H9 (cell line): ENCODE data around the gene DDX11. TPM values are rescaled to one million over a fixed set of nuclear protein-coding genes. Genes with fewer than 3 reads are reported as not detected.
"Not testable (repeated sequence)": the region's sequence is repeated elsewhere in the genome, so short reads cannot be mapped to it uniquely, and the experiment has no call there.

ENCODE experiments used
- DNase-seq: peaks from one replicate; pipeline ENCODE4 v3.0.0-alpha.2; 2017
- H2AFZ ChIP-seq: one replicate; pipeline ENCODE4 v1.6.1; 2013; ENCODE audit warnings: mild to moderate bottlenecking, low read length, control low read depth, moderate library complexity
- H2AK5ac ChIP-seq: 2 replicates; pipeline ENCODE4 v1.6.1; 2013; ENCODE audit warnings: low read length, control low read depth, mixed read lengths; ENCODE audit not compliant: insufficient read length
- H2BK120ac ChIP-seq: one replicate; pipeline ENCODE4 v1.6.1; 2013; ENCODE audit warnings: low read depth, mild to moderate bottlenecking, low read length, control low read depth, inconsistent platforms; ENCODE audit not compliant: poor library complexity, severe bottlenecking
- H2BK12ac ChIP-seq: 2 replicates; pipeline ENCODE4 v1.6.1; 2013; ENCODE audit warnings: low read length, control low read depth, mixed read lengths, low read depth; ENCODE audit not compliant: insufficient read length
- H2BK15ac ChIP-seq: 2 replicates; pipeline ENCODE4 v1.6.1; 2013; ENCODE audit warnings: low read depth, low read length, control low read depth
- H2BK20ac ChIP-seq: one replicate; pipeline ENCODE4 v1.6.1; 2013; ENCODE audit warnings: low read depth, mild to moderate bottlenecking, low read length, control low read depth, inconsistent platforms; ENCODE audit not compliant: poor library complexity, severe bottlenecking
- H2BK5ac ChIP-seq: 2 replicates; pipeline ENCODE4 v1.6.1; 2013; ENCODE audit warnings: low read length, control low read depth, mixed read lengths; ENCODE audit not compliant: insufficient read length
- H3K14ac ChIP-seq: 2 replicates; pipeline ENCODE4 v1.6.1; 2013; ENCODE audit warnings: low read length, control low read depth; ENCODE audit not compliant: insufficient read depth
- H3K18ac ChIP-seq: 2 replicates; pipeline ENCODE4 v1.6.1; 2013; ENCODE audit warnings: low read depth, mild to moderate bottlenecking, mixed read lengths, low read length, control low read depth; ENCODE audit not compliant: insufficient read length
- H3K23ac ChIP-seq: 2 replicates; pipeline ENCODE4 v1.6.1; 2013; ENCODE audit warnings: low read length, control low read depth, mixed read lengths, low read depth; ENCODE audit not compliant: insufficient read length
- H3K23me2 ChIP-seq: 2 replicates; pipeline ENCODE4 v1.6.1; 2013; ENCODE audit warnings: low read depth, mild to moderate bottlenecking, mixed read lengths, low read length, control low read depth; ENCODE audit not compliant: insufficient read length, poor library complexity, severe bottlenecking
- H3K27ac ChIP-seq: 2 replicates; pipeline ENCODE4 v1.5.1; 2013; ENCODE audit warnings: low read length, control low read depth, mixed read lengths, low read depth; ENCODE audit not compliant: insufficient read length
- H3K27me3 ChIP-seq: 2 replicates; pipeline ENCODE4 v1.6.1; 2013; ENCODE audit warnings: low read length, control low read depth, inconsistent platforms; ENCODE audit not compliant: insufficient read depth
- H3K4ac ChIP-seq: 2 replicates; pipeline ENCODE4 v1.6.1; 2013; ENCODE audit warnings: low read depth, mild to moderate bottlenecking, control low read depth, inconsistent platforms, low read length, moderate library complexity
- H3K4me1 ChIP-seq: 2 replicates; pipeline ENCODE4 v1.6.1; 2013; ENCODE audit warnings: low read length, control low read depth, inconsistent platforms; ENCODE audit not compliant: insufficient read depth
- H3K4me2 ChIP-seq: 2 replicates; pipeline ENCODE4 v1.6.1; 2013; ENCODE audit warnings: low read length, control low read depth, mixed read lengths; ENCODE audit not compliant: insufficient read length, insufficient read depth
- H3K56ac ChIP-seq: 2 replicates; pipeline ENCODE4 v1.6.1; 2013; ENCODE audit warnings: low read depth, mild to moderate bottlenecking, mixed read lengths, low read length, control low read depth; ENCODE audit not compliant: insufficient read length
- H3K79me1 ChIP-seq: 2 replicates; pipeline ENCODE4 v1.6.1; 2013; ENCODE audit warnings: low read depth, mild to moderate bottlenecking, moderate library complexity, low read length, control low read depth, inconsistent platforms; ENCODE audit not compliant: insufficient read depth, poor library complexity, severe bottlenecking
- H3K79me2 ChIP-seq: 2 replicates; pipeline ENCODE4 v1.6.1; 2013; ENCODE audit warnings: low read length, control low read depth, inconsistent platforms; ENCODE audit not compliant: insufficient read depth
- H3K9ac ChIP-seq: 2 replicates; pipeline ENCODE4 v1.6.1; 2013; ENCODE audit warnings: low read length, control low read depth, mixed read lengths; ENCODE audit not compliant: insufficient read length; ENCODE audit errors: extremely low read depth
- H3K9me3 ChIP-seq: one replicate; pipeline ENCODE4 v1.6.1; 2013; ENCODE audit warnings: low read depth, low read length, inconsistent platforms; ENCODE audit not compliant: control insufficient read depth
- H3T11ph ChIP-seq: one replicate; pipeline ENCODE4 v1.6.1; 2013; ENCODE audit warnings: mild to moderate bottlenecking, low read length, control low read depth, inconsistent platforms
- H4K20me1 ChIP-seq: one replicate; pipeline ENCODE4 v1.6.1; 2013; ENCODE audit not compliant: control insufficient read depth, insufficient read length, insufficient read depth
- H4K5ac ChIP-seq: 2 replicates; pipeline ENCODE4 v1.6.1; 2013; ENCODE audit warnings: low read depth, mild to moderate bottlenecking, mixed read lengths, low read length, control low read depth; ENCODE audit not compliant: insufficient read length
- H4K8ac ChIP-seq: replicated peaks from 2 replicates; pipeline ENCODE4 v1.6.1; 2013; ENCODE audit warnings: low read length, control low read depth, mixed read lengths, low read depth; ENCODE audit not compliant: insufficient read length
- H4K91ac ChIP-seq: 2 replicates; pipeline ENCODE4 v1.6.1; 2013; ENCODE audit warnings: low read depth, mild to moderate bottlenecking, moderate library complexity, mixed read lengths, low read length, control low read depth; ENCODE audit not compliant: insufficient read length
- H3K27ac Mint-ChIP-seq, 3 experiments: 2 replicates in 2 of 3; 3 replicates in 1 of 3; pipeline ENCODE4 v1.8.0; 2020 to 2021; ENCODE audit warnings: mixed read lengths in 3 of 3, mild to moderate bottlenecking in 1 of 3, moderate library complexity in 1 of 3
- H3K27me3 Mint-ChIP-seq: 2 replicates; pipeline ENCODE4 v1.8.0; 2021; ENCODE audit warnings: low read depth, mild to moderate bottlenecking, moderate library complexity, mixed read lengths
- H3K36me3 Mint-ChIP-seq, 3 experiments: 2 replicates in 2 of 3; 3 replicates in 1 of 3; pipeline ENCODE4 v1.8.0; 2020 to 2021; ENCODE audit warnings: low read depth in 3 of 3, mixed read lengths in 3 of 3; ENCODE audit not compliant: insufficient read depth in 1 of 3
- H3K4me1 Mint-ChIP-seq, 2 experiments: 2 replicates each; pipeline ENCODE4 v1.8.0; 2020; ENCODE audit warnings: mixed read lengths in 2 of 2
- H3K4me3 Mint-ChIP-seq, 2 experiments: 2 replicates in 1 of 2; 3 replicates in 1 of 2; pipeline ENCODE4 v1.8.0; 2020 to 2021; ENCODE audit warnings: mild to moderate bottlenecking in 2 of 2, mixed read lengths in 2 of 2, moderate library complexity in 1 of 2
- H3K9me3 Mint-ChIP-seq, 2 experiments: 2 replicates in 1 of 2; 3 replicates in 1 of 2; pipeline ENCODE4 v1.8.0; 2020; ENCODE audit warnings: mild to moderate bottlenecking in 2 of 2, mixed read lengths in 2 of 2, moderate library complexity in 1 of 2
- WGBS: extraction: QIAGEN DNeasy Blood & Tissue Kit; methylation state at CpG from one replicate; pipeline ENCODE4 v1.1.7; 2013; ENCODE audit warnings: missing lambda C conversion rate, low lambda C conversion rate, mixed read lengths; ENCODE audit not compliant: insufficient read length; ENCODE audit errors: extremely low coverage; 5-methylcytosine and 5-hydroxymethylcytosine counted together
- total RNA-seq: library from RNA; stranded (reverse); gene quantifications from 2 replicates; pipeline ENCODE4 v1.2.1, GENCODE V29; 2021

Gene DDX11
- total RNA-seq, 1 experiment from 2014 or later, result 183 TPM

DNA sequence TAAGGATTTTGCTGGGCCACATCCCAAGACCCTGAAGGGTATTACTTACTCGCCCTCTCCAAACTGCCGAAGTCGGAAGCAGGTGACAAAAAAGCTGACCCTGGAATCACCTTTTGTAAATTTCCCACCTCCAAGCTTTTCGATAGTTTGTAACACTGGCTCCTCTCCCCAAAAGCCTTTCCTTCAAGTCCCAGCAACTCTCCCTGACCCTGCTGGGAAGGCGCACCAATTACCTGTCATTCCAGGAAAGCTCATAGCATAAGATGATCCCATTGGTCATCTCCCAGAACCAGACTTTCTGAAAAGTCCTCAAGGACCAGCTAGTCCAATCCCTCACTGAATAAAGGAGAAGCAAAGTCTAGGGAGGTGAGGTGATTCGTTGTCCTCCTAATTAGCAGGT lies 698 bp upstream of the DDX11 start:
- H3K9me3 ChIP-seq, H4K20me1 ChIP-seq, H3K4ac ChIP-seq, H3K79me1 ChIP-seq, H2AFZ ChIP-seq, H3K27ac Mint-ChIP-seq, H3K23me2 ChIP-seq, H2AK5ac ChIP-seq, H3K27me3 ChIP-seq, H2BK15ac ChIP-seq, DNase-seq, H4K5ac ChIP-seq, H2BK120ac ChIP-seq, H4K8ac ChIP-seq, H3K23ac ChIP-seq, H2BK12ac ChIP-seq, H3K56ac ChIP-seq, H4K91ac ChIP-seq, H3K9me3 Mint-ChIP-seq, H2BK20ac ChIP-seq, H3K18ac ChIP-seq, H2BK5ac ChIP-seq, H3K14ac ChIP-seq, H3T11ph ChIP-seq, H3K4me1 ChIP-seq, H3K27ac ChIP-seq, H3K27me3 Mint-ChIP-seq: not testable (repeated sequence)
- no CpG with 5 or more reads among the region's 6 CpGs for WGBS
- peaks cover 21 to 24% of the 10 kb centered on the region in 2 experiments for H3K4me1 Mint-ChIP-seq
- Histone ChIP-seq H3K79me2 (peaks cover 15% of the 10 kb centered on the region; the same call in 1 of the 2 replicates), H3K4me2 (peak overlapping the region; percentile 76), H3K9ac (peak overlapping the region; percentile 22)
- H3K4me3 Mint-ChIP-seq, result peak overlapping the region; percentile 98 to 99
- H3K36me3 Mint-ChIP-seq, result peaks cover 10 to 20% (median 16%) of the 10 kb centered on the region in 3 experiments
